H1 (cell line): ENCODE data around the gene KNOP1. TPM values are rescaled to one million over a fixed set of nuclear protein-coding genes. Genes with fewer than 3 reads are reported as not detected.

ENCODE experiments used
- CTCF ChIA-PET: fragments of 300-600 bp; sonication (Branson Sonifier 250); formaldehyde crosslinking; loops from one replicate; lab custom pipeline; 2021; ENCODE audit not compliant: partially characterized antibody; lab: Charles Lee
- POLR2A ChIA-PET: fragments of 300-600 bp; sonication (Branson Sonifier 250); formaldehyde crosslinking; loops from one replicate; lab custom pipeline; 2021; ENCODE audit warnings: inconsistent platforms; ENCODE audit not compliant: partially characterized antibody; lab: Charles Lee
- DNase-seq, 2 experiments: peaks; one replicate each; pipeline versions ENCODE4 v3.0.0 to v3.0.0-alpha.2; 2010 to 2022; ENCODE audit warnings: low spot score in 2 of 2, low read depth in 1 of 2, mixed read lengths in 1 of 2
- FAIRE-seq: peaks from 2 replicates; lab custom pipeline; 2011; peaks lifted over from hg19 to GRCh38; lab: Jason Lieb, UNC
- H2AFZ ChIP-seq: 2 replicates; pipeline ENCODE4 v1.8.1; 2012; ENCODE audit warnings: low read length, inconsistent platforms
- H2AK5ac ChIP-seq: 2 replicates; pipeline ENCODE4 v1.6.1; 2013; ENCODE audit warnings: low read depth, low read length
- H2BK120ac ChIP-seq: replicated peaks from 2 replicates; pipeline ENCODE3; 2013; ENCODE audit warnings: low read depth, low read length, inconsistent platforms
- H2BK12ac ChIP-seq: 2 replicates; pipeline ENCODE4 v1.6.1; 2013; ENCODE audit warnings: low read depth, low read length
- H2BK15ac ChIP-seq: 2 replicates; pipeline ENCODE4 v1.6.1; 2013; ENCODE audit warnings: low read length
- H2BK20ac ChIP-seq: 2 replicates; pipeline ENCODE4 v1.6.1; 2013; ENCODE audit warnings: low read length
- H2BK5ac ChIP-seq: 2 replicates; pipeline ENCODE4 v1.6.1; 2013; ENCODE audit warnings: low read depth, low read length
- H3K14ac ChIP-seq: 2 replicates; pipeline ENCODE4 v1.6.1; 2013; ENCODE audit warnings: inconsistent platforms; ENCODE audit not compliant: insufficient read length
- H3K18ac ChIP-seq: 2 replicates; pipeline ENCODE4 v1.6.1; 2013; ENCODE audit warnings: low read length; ENCODE audit errors: extremely low read depth
- H3K23ac ChIP-seq: 2 replicates; pipeline ENCODE4 v1.6.1; 2013; ENCODE audit warnings: inconsistent platforms; ENCODE audit not compliant: insufficient read length
- H3K23me2 ChIP-seq: 2 replicates; pipeline ENCODE4 v1.6.1; 2013; ENCODE audit warnings: low read depth, low read length
- H3K27ac ChIP-seq: 2 replicates; pipeline ENCODE4 v1.6.1; 2011; ENCODE audit warnings: low read depth, low read length, inconsistent platforms
- H3K27me3 ChIP-seq, 4 experiments: replicated peaks in 1 of 4; 1 replicate in 1 of 4; 2 replicates in 3 of 4; pipeline versions ENCODE4 v1.6.1 to v1.8.1; 2011 to 2013; ENCODE audit warnings: low read length in 3 of 4, mild to moderate bottlenecking in 3 of 4, inconsistent platforms in 2 of 4, mixed read lengths in 2 of 4, moderate library complexity in 1 of 4; ENCODE audit not compliant: control insufficient read depth in 3 of 4, insufficient read depth in 3 of 4; ENCODE audit errors: extremely low read depth in 1 of 4
- H3K36me3 ChIP-seq, 4 experiments: 2 replicates each; pipeline versions ENCODE4 v1.6.1 to v1.8.1; 2011 to 2013; ENCODE audit warnings: mild to moderate bottlenecking in 4 of 4, low read length in 3 of 4, moderate library complexity in 2 of 4, control low read depth in 1 of 4, inconsistent platforms in 1 of 4; ENCODE audit not compliant: insufficient read depth in 4 of 4, control insufficient read depth in 2 of 4
- H3K4ac ChIP-seq: replicated peaks from 2 replicates; pipeline ENCODE3; 2013; ENCODE audit warnings: low read length, low read depth, mixed read lengths, inconsistent platforms; ENCODE audit not compliant: insufficient read length
- H3K4me1 ChIP-seq, 4 experiments: replicated peaks in 1 of 4; 1 replicate in 1 of 4; 2 replicates in 3 of 4; pipeline versions ENCODE4 v1.6.1 to v1.8.1; 2011 to 2013; ENCODE audit warnings: low read length in 3 of 4, inconsistent platforms in 2 of 4, mixed read lengths in 1 of 4; ENCODE audit not compliant: insufficient read depth in 4 of 4, control insufficient read depth in 3 of 4
- H3K4me2 ChIP-seq, 2 experiments: 2 replicates each; pipeline versions ENCODE4 v1.6.1 to v1.8.1; 2011 to 2013; ENCODE audit warnings: low read depth in 2 of 2, low read length in 2 of 2, control low read depth in 1 of 2, inconsistent platforms in 1 of 2, mild to moderate bottlenecking in 1 of 2; ENCODE audit not compliant: insufficient read depth in 1 of 2
- H3K4me3 ChIP-seq, 4 experiments: fragments of 200-600, 300-600 bp in 1 of 4; sonication (generic), shearing (Covaris generic), sonication (Bioruptor Twin) in 1 of 4; 2 replicates each; pipeline versions ENCODE4 v1.5.1 to v1.8.1; 2011 to 2016; ENCODE audit warnings: low read length in 4 of 4, low read depth in 3 of 4, control low read depth in 2 of 4, inconsistent platforms in 2 of 4, mild to moderate bottlenecking in 2 of 4, mixed read lengths in 1 of 4, moderate library complexity in 1 of 4; ENCODE audit not compliant: insufficient read depth in 2 of 4; ENCODE audit errors: extremely low read depth in 1 of 4
- H3K56ac ChIP-seq: replicated peaks from 2 replicates; pipeline ENCODE3; 2013; ENCODE audit warnings: low read depth, mild to moderate bottlenecking, mixed read lengths, low read length, inconsistent platforms; ENCODE audit not compliant: insufficient read length
- H3K79me1 ChIP-seq: 2 replicates; pipeline ENCODE4 v1.6.1; 2013; ENCODE audit warnings: low read depth, low read length, control low read depth
- H3K79me2 ChIP-seq, 2 experiments: 2 replicates each; pipeline versions ENCODE4 v1.6.1 to v1.8.1; 2012 to 2013; ENCODE audit warnings: low read length in 2 of 2, mild to moderate bottlenecking in 2 of 2, inconsistent platforms in 1 of 2; ENCODE audit not compliant: insufficient read depth in 2 of 2, control insufficient read depth in 1 of 2
- H3K9ac ChIP-seq, 4 experiments: replicated peaks in 1 of 4; 1 replicate in 1 of 4; 2 replicates in 3 of 4; pipeline versions ENCODE4 v1.6.1 to v1.8.1; 2011 to 2013; ENCODE audit warnings: low read depth in 3 of 4, low read length in 3 of 4, control low read depth in 2 of 4, mild to moderate bottlenecking in 2 of 4, moderate library complexity in 2 of 4, inconsistent platforms in 1 of 4; ENCODE audit errors: extremely low read depth in 1 of 4
- H3K9me3 ChIP-seq, 2 experiments: 2 replicates each; pipeline versions ENCODE4 v1.6.1 to v1.8.1; 2012 to 2013; ENCODE audit warnings: mild to moderate bottlenecking in 2 of 2, moderate library complexity in 2 of 2, control low read depth in 1 of 2, inconsistent platforms in 1 of 2, low read depth in 1 of 2, low read length in 1 of 2, mixed read lengths in 1 of 2; ENCODE audit not compliant: insufficient read depth in 2 of 2
- H4K20me1 ChIP-seq, 2 experiments: replicated peaks in 1 of 2; 2 replicates each; pipeline versions ENCODE3 to v1.8.1; 2011 to 2013; ENCODE audit warnings: inconsistent platforms in 2 of 2, low read length in 2 of 2, mild to moderate bottlenecking in 1 of 2; ENCODE audit not compliant: insufficient read depth in 2 of 2, control insufficient read depth in 1 of 2
- H4K5ac ChIP-seq: 2 replicates; pipeline ENCODE4 v1.6.1; 2013; ENCODE audit warnings: low read length, low read depth, mixed read lengths, inconsistent platforms; ENCODE audit not compliant: insufficient read length
- H4K8ac ChIP-seq: 2 replicates; pipeline ENCODE4 v1.8.0; 2013; ENCODE audit warnings: mild to moderate bottlenecking, moderate library complexity, low read length, inconsistent platforms; ENCODE audit not compliant: insufficient read depth; ENCODE audit errors: extremely low read depth
- H4K91ac ChIP-seq: replicated peaks from 2 replicates; pipeline ENCODE3; 2013; ENCODE audit warnings: low read length, mixed read lengths, inconsistent platforms; ENCODE audit not compliant: insufficient read length
- BACH1 ChIP-seq: IDR thresholded peaks from 2 replicates; pipeline ENCODE4 v1.6.1; 2012; ENCODE audit warnings: low read length, improper control_type of control experiment
- CBX5 ChIP-seq: fragments of 300-800, 300-1000 bp; sonication (generic); IDR thresholded peaks from 2 replicates; pipeline ENCODE4 v1.7.1; 2016; ENCODE audit warnings: antibody characterized with exemption, low read length, low read depth
- KDM5A ChIP-seq: fragments of 200-600 bp; IDR thresholded peaks from 2 replicates; pipeline ENCODE4 v1.7.1; 2012; ENCODE audit warnings: mild to moderate bottlenecking, low read length, inconsistent platforms, mixed read lengths
- POLR2A ChIP-seq, 2 experiments: IDR thresholded peaks; 1 replicate in 1 of 2; 2 replicates in 1 of 2; pipeline ENCODE4 v1.6.1; 2011; ENCODE audit warnings: low read depth in 2 of 2, low read length in 2 of 2, mild to moderate bottlenecking in 2 of 2; ENCODE audit errors: control extremely low read depth in 1 of 2
- WGBS, 2 experiments: shearing (Covaris generic) in 1 of 2; methylation state at CpG; one replicate each; pipeline versions ENCODE4 v1.1.6 to v1.1.7; 2013 to 2015; ENCODE audit warnings: low lambda C conversion rate in 2 of 2, mixed read lengths in 2 of 2, inconsistent platforms in 1 of 2, low coverage in 1 of 2, missing lambda C conversion rate in 1 of 2; ENCODE audit not compliant: insufficient replicate concordance in 2 of 2, insufficient coverage in 1 of 2, insufficient read length in 1 of 2; ENCODE audit errors: extremely low coverage in 1 of 2, missing lambda C conversion rate in 1 of 2; 5-methylcytosine and 5-hydroxymethylcytosine counted together
- polyA plus RNA-seq, 7 experiments: library from polyadenylated mRNA; depleted of rRNA in 3 of 7; stranded (reverse) in 5 of 7; unstranded in 2 of 7; fragments of >200 nt in 5 of 7; fragments of 200-250 nt in 2 of 7; gene quantifications; 1 replicate in 5 of 7; 2 replicates in 1 of 7; 4 replicates in 1 of 7; pipeline versions ENCODE4 v1.2.1 to v1.2.3, GENCODE V29; 2011 to 2013; ENCODE audit warnings: missing spikeins in 2 of 7, mixed read lengths in 2 of 7
- total RNA-seq: library from RNA; stranded (reverse); fragmentation: NEBNext Ultra II Directional; extraction: Animal tissue kit (Norgen Biotek cat#: 25700); gene quantifications from 2 replicates; pipeline ENCODE4 v1.2.1, GENCODE V29; 2021
- TF ChIP-seq, protein P1 (sequence below): IDR thresholded peaks from 2 replicates; pipeline ENCODE4 v1.6.1; 2012; ENCODE audit warnings: inconsistent platforms

The KNOP1 gene
- total and polyA plus RNA-seq, 2 of the 8 experiments (the other 6 are each of a cell fraction or from before 2014, with no cell fraction given), result 21.6 to 87.9 TPM

DNA sequence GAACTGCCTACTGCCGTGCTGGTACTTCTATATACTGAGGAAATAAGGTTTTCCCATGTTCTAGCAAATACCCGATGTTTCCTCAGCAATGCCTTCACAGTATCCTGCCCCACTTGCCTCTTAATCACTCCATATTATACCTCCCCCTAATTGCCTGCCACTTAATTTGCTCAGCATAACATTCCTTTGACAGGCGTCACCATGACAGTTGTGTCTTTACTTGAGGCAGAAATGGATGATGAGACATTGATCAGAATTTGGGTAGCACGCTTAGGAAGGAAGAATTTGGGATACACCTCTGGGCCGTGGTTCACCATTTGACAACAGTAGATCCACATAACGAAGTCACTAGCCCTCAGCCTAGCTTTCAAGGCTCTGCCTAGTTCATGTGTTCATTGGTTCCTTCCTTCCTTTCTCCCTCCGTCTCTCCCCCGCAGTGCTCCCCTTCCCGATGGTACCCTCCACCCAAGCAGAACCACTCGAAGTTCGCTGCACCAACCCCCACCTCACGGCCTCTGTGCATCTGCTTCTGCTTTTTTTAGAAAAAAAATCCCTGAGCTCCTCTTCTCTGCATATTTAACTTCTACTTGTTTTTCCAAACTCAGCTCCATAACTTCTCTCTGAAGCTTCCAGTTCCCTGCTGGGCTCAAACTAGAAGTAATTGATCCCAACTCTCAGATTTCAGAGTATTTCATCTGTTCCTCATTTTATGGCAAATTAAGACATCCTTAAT lies 19.4 kb upstream of the KNOP1 start:
- Histone ChIP-seq H3K23me2 (no peaks in the 10 kb centered on the region), H3K27me3 (no peaks in the 10 kb centered on the region), H3K23ac (no peak overlapping the region), H3K4ac (no peak overlapping the region), H3K18ac (no peak overlapping the region), H3K36me3 (peaks cover 0 to 4% (median 0%) of the 10 kb centered on the region in 4 experiments; a peak in 1 of 8 replicates), H2BK12ac (no peak overlapping the region), H3K4me3 (no peak overlapping the region), H3K79me2 (no peaks in the 10 kb centered on the region), H4K5ac (no peak overlapping the region), H2AFZ (no peak overlapping the region), H2BK15ac (no peak overlapping the region), H3K14ac (no peak overlapping the region), H4K8ac (no peak overlapping the region), H4K20me1 (peaks cover 0 to 2% of the 10 kb centered on the region in 2 experiments), H2BK5ac (no peak overlapping the region), H3K4me2 (no peak overlapping the region), H3K27ac (no peak overlapping the region), H2BK120ac (no peak overlapping the region), H2BK20ac (no peak overlapping the region), H4K91ac (no peak overlapping the region), H2AK5ac (no peak overlapping the region), H3K56ac (no peak overlapping the region), H3K79me1 (no peaks in the 10 kb centered on the region), H3K4me1 (0 out of 7 replicates have a peak, but pooled peaks cover 0 to 4% (median 2%) of the 10 kb centered on the region in 4 experiments), H3K9me3 (no peaks in the 10 kb centered on the region), H3K9ac (no peak overlapping the region)
- ChIA-PET CTCF (no interaction called here), POLR2A (interaction anchor here (1.5 kb wide), 1 partner anchor 15 kb away, joined by 3 read pairs; no protein-coding TSS in a partner anchor)
- WGBS, 2 experiments, result 86% methylated on average over 12 of the region's 12 CpGs; no CpG with 5 or more reads in 1 of the 2 experiments
- FAIRE-seq (no peak), DNase-seq (no peak)
- TF ChIP-seq, protein P1, sequence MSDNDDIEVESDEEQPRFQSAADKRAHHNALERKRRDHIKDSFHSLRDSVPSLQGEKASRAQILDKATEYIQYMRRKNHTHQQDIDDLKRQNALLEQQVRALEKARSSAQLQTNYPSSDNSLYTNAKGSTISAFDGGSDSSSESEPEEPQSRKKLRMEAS, result no peak
- no peak for TF ChIP-seq KDM5A
- TF ChIP-seq CBX5, result no peak
- TF ChIP-seq BACH1, result no peak
- no peak for TF ChIP-seq POLR2A (IDR thresholded peaks at IDR 0.05; ENCODE audit: control extremely low read depth in 1 of 2, low read depth in 2 of 2, low read length in 2 of 2)
